ENCODE results near the gene BTD.
"Not testable (repeated sequence)": the region's sequence is repeated elsewhere in the genome, so short reads cannot be mapped to it uniquely, and the experiment has no call there.

DNA sequence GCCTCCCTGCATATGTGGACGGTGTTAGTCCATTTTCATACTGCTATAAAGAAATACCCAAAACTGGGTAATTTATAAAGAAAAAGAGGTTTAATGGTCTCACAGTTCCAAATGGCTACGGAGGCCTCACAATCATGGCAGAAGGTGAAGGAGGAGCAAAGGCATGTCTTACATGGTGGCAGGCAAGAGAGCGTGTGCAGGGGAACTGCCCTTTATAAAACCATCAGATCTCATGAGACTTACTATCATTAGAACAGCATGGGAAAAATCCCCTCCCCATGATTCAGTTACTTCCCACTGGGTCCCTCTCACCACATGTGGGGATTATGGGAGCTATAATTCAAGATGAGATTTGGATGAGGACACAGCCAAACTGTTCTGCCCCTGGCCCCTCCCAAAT lies 1.3 kb downstream of the BTD start:
- not testable (repeated sequence) for TF ChIP-seq EZH2 (IDR thresholded peaks at IDR 0.05; ENCODE audit: insufficient read depth, low read length)
- TF ChIP-seq, protein P1, sequence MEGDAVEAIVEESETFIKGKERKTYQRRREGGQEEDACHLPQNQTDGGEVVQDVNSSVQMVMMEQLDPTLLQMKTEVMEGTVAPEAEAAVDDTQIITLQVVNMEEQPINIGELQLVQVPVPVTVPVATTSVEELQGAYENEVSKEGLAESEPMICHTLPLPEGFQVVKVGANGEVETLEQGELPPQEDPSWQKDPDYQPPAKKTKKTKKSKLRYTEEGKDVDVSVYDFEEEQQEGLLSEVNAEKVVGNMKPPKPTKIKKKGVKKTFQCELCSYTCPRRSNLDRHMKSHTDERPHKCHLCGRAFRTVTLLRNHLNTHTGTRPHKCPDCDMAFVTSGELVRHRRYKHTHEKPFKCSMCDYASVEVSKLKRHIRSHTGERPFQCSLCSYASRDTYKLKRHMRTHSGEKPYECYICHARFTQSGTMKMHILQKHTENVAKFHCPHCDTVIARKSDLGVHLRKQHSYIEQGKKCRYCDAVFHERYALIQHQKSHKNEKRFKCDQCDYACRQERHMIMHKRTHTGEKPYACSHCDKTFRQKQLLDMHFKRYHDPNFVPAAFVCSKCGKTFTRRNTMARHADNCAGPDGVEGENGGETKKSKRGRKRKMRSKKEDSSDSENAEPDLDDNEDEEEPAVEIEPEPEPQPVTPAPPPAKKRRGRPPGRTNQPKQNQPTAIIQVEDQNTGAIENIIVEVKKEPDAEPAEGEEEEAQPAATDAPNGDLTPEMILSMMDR (IDR thresholded peaks at IDR 0.05; ENCODE audit: insufficient read depth, low read depth, low read length), result not testable (repeated sequence)

Data from astrocyte (in vitro differentiated cells and primary cell).